WTC11 (cell line): ENCODE measurements around the gene JAZF1. TPM values are rescaled to one million over a fixed set of nuclear protein-coding genes. Genes with fewer than 3 reads are reported as not detected.

Source experiments
- ATAC-seq: fragments of 200-7000 bp; cut with Tn5 transposase; 2 replicates; pipeline ENCODE4 v1.10.0; 2021; ENCODE audit warnings: mild to moderate bottlenecking, moderate library complexity
- CTCF ChIA-PET: fragments of 300-600 bp; sonication (Branson Sonifier 250); formaldehyde crosslinking; loops from one replicate; lab custom pipeline; 2021; ENCODE audit warnings: antibody characterized with exemption; lab: Charles Lee
- POLR2A ChIA-PET: fragments of 350-600 bp; sonication (Branson Sonifier 250); formaldehyde crosslinking; loops from one replicate; lab custom pipeline; 2021; ENCODE audit warnings: antibody characterized with exemption; lab: Charles Lee
- DNase-seq: peaks from one replicate; pipeline ENCODE4 v3.0.0; 2021; ENCODE audit warnings: low spot score
- H3K27ac Mint-ChIP-seq: 2 replicates; pipeline ENCODE4 v1.8.0; 2021; ENCODE audit warnings: mixed read lengths
- H3K27me3 Mint-ChIP-seq: 2 replicates; pipeline ENCODE4 v1.8.0; 2021; ENCODE audit warnings: low read depth, mild to moderate bottlenecking, moderate library complexity, mixed read lengths
- H3K36me3 Mint-ChIP-seq: 2 replicates; pipeline ENCODE4 v1.8.0; 2021; ENCODE audit warnings: mixed read lengths
- H3K4me1 Mint-ChIP-seq: 2 replicates; pipeline ENCODE4 v1.8.0; 2022; ENCODE audit warnings: mixed read lengths
- H3K4me3 Mint-ChIP-seq: 2 replicates; pipeline ENCODE4 v1.8.0; 2021; ENCODE audit warnings: mild to moderate bottlenecking, moderate library complexity, mixed read lengths
- H3K9me3 Mint-ChIP-seq: 2 replicates; pipeline ENCODE4 v1.8.0; 2021; ENCODE audit warnings: mixed read lengths
- ATF1 ChIP-seq: sonication (generic); formaldehyde crosslinking; IDR thresholded peaks from 2 replicates; pipeline ENCODE4 v1.8.1; 2023; ENCODE audit warnings: mild to moderate bottlenecking, moderate library complexity, missing genetic modification reagents
- CBFB ChIP-seq: sonication (generic); formaldehyde crosslinking; IDR thresholded peaks from 2 replicates; pipeline ENCODE4 v1.8.1; 2022; ENCODE audit warnings: mild to moderate bottlenecking, low read depth, missing genetic modification reagents
- E2F5 ChIP-seq: sonication (generic); formaldehyde crosslinking; IDR thresholded peaks from 2 replicates; pipeline ENCODE4 v1.8.1; 2022; ENCODE audit warnings: mild to moderate bottlenecking, moderate library complexity, missing genetic modification reagents
- FOXP1 ChIP-seq: sonication (generic); formaldehyde crosslinking; IDR thresholded peaks from 2 replicates; pipeline ENCODE4 v1.8.0; 2022; ENCODE audit warnings: missing genetic modification reagents, mild to moderate bottlenecking, moderate library complexity, borderline replicate concordance
- GTF2I ChIP-seq: fragments of 250-450 bp; sonication (Bioruptor Pico); conservative IDR thresholded peaks from 2 replicates; pipeline ENCODE4 v1.4.0; 2021; ENCODE audit warnings: mild to moderate bottlenecking
- HMGA2 ChIP-seq: fragments of 250-450 bp; sonication (Bioruptor Pico); IDR thresholded peaks from 2 replicates; pipeline ENCODE4 v1.4.0; 2021; ENCODE audit warnings: mild to moderate bottlenecking, moderate library complexity
- MYBL2 ChIP-seq: sonication (generic); formaldehyde crosslinking; IDR thresholded peaks from 2 replicates; pipeline ENCODE4 v1.8.1; 2023; ENCODE audit warnings: mild to moderate bottlenecking, moderate library complexity, missing genetic modification reagents
- NFE2L1 ChIP-seq: sonication (generic); formaldehyde crosslinking; IDR thresholded peaks from 2 replicates; pipeline ENCODE4 v1.8.1; 2023; ENCODE audit warnings: missing genetic modification reagents
- NR2C2 ChIP-seq: sonication (generic); formaldehyde crosslinking; IDR thresholded peaks from 2 replicates; pipeline ENCODE4 v1.8.0; 2022; ENCODE audit warnings: mild to moderate bottlenecking, missing genetic modification reagents
- NR3C1 ChIP-seq: sonication (generic); formaldehyde crosslinking; conservative IDR thresholded peaks from 2 replicates; pipeline ENCODE4 v1.8.1; 2023; ENCODE audit warnings: low read depth, mild to moderate bottlenecking, missing genetic modification reagents
- PRDM15 ChIP-seq: sonication (generic); formaldehyde crosslinking; IDR thresholded peaks from 2 replicates; pipeline ENCODE4 v1.8.0; 2022; ENCODE audit warnings: missing genetic modification reagents
- SMAD3 ChIP-seq: sonication (generic); formaldehyde crosslinking; IDR thresholded peaks from 2 replicates; pipeline ENCODE4 v1.8.0; 2022; ENCODE audit warnings: missing genetic modification reagents, mild to moderate bottlenecking, borderline replicate concordance
- SP1 ChIP-seq: sonication (generic); formaldehyde crosslinking; conservative IDR thresholded peaks from 2 replicates; pipeline ENCODE4 v1.8.1; 2022; ENCODE audit warnings: missing genetic modification reagents
- TP53 ChIP-seq: sonication (generic); formaldehyde crosslinking; IDR thresholded peaks from 2 replicates; pipeline ENCODE4 v1.8.1; 2023; ENCODE audit warnings: mild to moderate bottlenecking, missing genetic modification reagents
- ZNF317 ChIP-seq: sonication (generic); formaldehyde crosslinking; IDR thresholded peaks from 2 replicates; pipeline ENCODE4 v1.8.1; 2023; ENCODE audit warnings: low read depth, mild to moderate bottlenecking, moderate library complexity, missing genetic modification reagents, borderline replicate concordance
- ZNF396 ChIP-seq: fragments of 250-450 bp; sonication (Bioruptor Pico); IDR thresholded peaks from 2 replicates; pipeline ENCODE4 v1.8.0; 2021; ENCODE audit warnings: mild to moderate bottlenecking, moderate library complexity, borderline replicate concordance
- total RNA-seq: library from RNA; stranded (reverse); gene quantifications from 3 replicates; pipeline ENCODE4 v1.2.3, GENCODE V29; 2021
- TF ChIP-seq, protein P1 (sequence below): sonication (generic); formaldehyde crosslinking; IDR thresholded peaks from 2 replicates; pipeline ENCODE4 v1.8.0; 2023; ENCODE audit warnings: missing genetic modification reagents, mild to moderate bottlenecking, borderline replicate concordance
- TF ChIP-seq, protein P2 (sequence below): sonication (generic); formaldehyde crosslinking; IDR thresholded peaks from 2 replicates; pipeline ENCODE4 v1.8.0; 2023; ENCODE audit warnings: mild to moderate bottlenecking, missing genetic modification reagents
- TF ChIP-seq, protein P3 (sequence below): sonication (generic); formaldehyde crosslinking; IDR thresholded peaks from 2 replicates; pipeline ENCODE4 v1.8.0; 2022; ENCODE audit warnings: mild to moderate bottlenecking, missing genetic modification reagents

Gene JAZF1
- total RNA-seq, 1 experiment from 2014 or later, result 19.0 TPM

- ChIA-PET POLR2A (no interaction called here), CTCF (no interaction called here)
Observed at GRCh38 chr7:27963056-27963455, 217.5 kb downstream of the JAZF1 start.

GRCh38 chr7:27962273-27962672, 218.3 kb downstream of the JAZF1 start:
- ChIA-PET POLR2A (no interaction called here), CTCF (no interaction called here)
- no peak for DNase-seq
- Mint-ChIP-seq H3K4me1 (no peaks in the 10 kb centered on the region), H3K27me3 (no peaks in the 10 kb centered on the region), H3K4me3 (no peak overlapping the region), H3K27ac (no peak overlapping the region), H3K9me3 (no peaks in the 10 kb centered on the region), H3K36me3 (no peaks in the 10 kb centered on the region)
- ATAC-seq, result no peak
- TF ChIP-seq ZNF396 (CRISPR knock-in tag) (no peak), ZNF317 (CRISPR knock-in tag) (no peak), GTF2I (CRISPR knock-in tag) (no peak), MYBL2 (CRISPR knock-in tag) (no peak)
- TF ChIP-seq, protein P1, sequence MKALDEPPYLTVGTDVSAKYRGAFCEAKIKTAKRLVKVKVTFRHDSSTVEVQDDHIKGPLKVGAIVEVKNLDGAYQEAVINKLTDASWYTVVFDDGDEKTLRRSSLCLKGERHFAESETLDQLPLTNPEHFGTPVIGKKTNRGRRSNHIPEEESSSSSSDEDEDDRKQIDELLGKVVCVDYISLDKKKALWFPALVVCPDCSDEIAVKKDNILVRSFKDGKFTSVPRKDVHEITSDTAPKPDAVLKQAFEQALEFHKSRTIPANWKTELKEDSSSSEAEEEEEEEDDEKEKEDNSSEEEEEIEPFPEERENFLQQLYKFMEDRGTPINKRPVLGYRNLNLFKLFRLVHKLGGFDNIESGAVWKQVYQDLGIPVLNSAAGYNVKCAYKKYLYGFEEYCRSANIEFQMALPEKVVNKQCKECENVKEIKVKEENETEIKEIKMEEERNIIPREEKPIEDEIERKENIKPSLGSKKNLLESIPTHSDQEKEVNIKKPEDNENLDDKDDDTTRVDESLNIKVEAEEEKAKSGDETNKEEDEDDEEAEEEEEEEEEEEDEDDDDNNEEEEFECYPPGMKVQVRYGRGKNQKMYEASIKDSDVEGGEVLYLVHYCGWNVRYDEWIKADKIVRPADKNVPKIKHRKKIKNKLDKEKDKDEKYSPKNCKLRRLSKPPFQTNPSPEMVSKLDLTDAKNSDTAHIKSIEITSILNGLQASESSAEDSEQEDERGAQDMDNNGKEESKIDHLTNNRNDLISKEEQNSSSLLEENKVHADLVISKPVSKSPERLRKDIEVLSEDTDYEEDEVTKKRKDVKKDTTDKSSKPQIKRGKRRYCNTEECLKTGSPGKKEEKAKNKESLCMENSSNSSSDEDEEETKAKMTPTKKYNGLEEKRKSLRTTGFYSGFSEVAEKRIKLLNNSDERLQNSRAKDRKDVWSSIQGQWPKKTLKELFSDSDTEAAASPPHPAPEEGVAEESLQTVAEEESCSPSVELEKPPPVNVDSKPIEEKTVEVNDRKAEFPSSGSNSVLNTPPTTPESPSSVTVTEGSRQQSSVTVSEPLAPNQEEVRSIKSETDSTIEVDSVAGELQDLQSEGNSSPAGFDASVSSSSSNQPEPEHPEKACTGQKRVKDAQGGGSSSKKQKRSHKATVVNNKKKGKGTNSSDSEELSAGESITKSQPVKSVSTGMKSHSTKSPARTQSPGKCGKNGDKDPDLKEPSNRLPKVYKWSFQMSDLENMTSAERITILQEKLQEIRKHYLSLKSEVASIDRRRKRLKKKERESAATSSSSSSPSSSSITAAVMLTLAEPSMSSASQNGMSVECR (CRISPR knock-in tag), result no peak

More at GRCh38 chr7:27963056-27963455, 217.5 kb downstream of the JAZF1 start:
- no peak for TF ChIP-seq HMGA2
- TF ChIP-seq, protein P2, sequence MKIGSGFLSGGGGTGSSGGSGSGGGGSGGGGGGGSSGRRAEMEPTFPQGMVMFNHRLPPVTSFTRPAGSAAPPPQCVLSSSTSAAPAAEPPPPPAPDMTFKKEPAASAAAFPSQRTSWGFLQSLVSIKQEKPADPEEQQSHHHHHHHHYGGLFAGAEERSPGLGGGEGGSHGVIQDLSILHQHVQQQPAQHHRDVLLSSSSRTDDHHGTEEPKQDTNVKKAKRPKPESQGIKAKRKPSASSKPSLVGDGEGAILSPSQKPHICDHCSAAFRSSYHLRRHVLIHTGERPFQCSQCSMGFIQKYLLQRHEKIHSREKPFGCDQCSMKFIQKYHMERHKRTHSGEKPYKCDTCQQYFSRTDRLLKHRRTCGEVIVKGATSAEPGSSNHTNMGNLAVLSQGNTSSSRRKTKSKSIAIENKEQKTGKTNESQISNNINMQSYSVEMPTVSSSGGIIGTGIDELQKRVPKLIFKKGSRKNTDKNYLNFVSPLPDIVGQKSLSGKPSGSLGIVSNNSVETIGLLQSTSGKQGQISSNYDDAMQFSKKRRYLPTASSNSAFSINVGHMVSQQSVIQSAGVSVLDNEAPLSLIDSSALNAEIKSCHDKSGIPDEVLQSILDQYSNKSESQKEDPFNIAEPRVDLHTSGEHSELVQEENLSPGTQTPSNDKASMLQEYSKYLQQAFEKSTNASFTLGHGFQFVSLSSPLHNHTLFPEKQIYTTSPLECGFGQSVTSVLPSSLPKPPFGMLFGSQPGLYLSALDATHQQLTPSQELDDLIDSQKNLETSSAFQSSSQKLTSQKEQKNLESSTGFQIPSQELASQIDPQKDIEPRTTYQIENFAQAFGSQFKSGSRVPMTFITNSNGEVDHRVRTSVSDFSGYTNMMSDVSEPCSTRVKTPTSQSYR (CRISPR knock-in tag), result no peak
- no peak for TF ChIP-seq SMAD3
- no peak for TF ChIP-seq ATF1 (CRISPR knock-in tag)
- TF ChIP-seq PRDM15 (CRISPR knock-in tag), result no peak
- TF ChIP-seq CBFB (CRISPR knock-in tag), result no peak
- TF ChIP-seq NR2C2 (CRISPR knock-in tag), result no peak
- TF ChIP-seq SP1 (CRISPR knock-in tag), result no peak
- no peak for TF ChIP-seq TP53
- TF ChIP-seq NR3C1 (CRISPR knock-in tag), result no peak
- TF ChIP-seq, protein P3, sequence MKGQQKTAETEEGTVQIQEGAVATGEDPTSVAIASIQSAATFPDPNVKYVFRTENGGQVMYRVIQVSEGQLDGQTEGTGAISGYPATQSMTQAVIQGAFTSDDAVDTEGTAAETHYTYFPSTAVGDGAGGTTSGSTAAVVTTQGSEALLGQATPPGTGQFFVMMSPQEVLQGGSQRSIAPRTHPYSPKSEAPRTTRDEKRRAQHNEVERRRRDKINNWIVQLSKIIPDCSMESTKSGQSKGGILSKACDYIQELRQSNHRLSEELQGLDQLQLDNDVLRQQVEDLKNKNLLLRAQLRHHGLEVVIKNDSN, result no peak
- no peak for TF ChIP-seq FOXP1 (CRISPR knock-in tag)
- no peak for TF ChIP-seq ZNF317 (CRISPR knock-in tag)
- TF ChIP-seq E2F5 (CRISPR knock-in tag), result no peak
- TF ChIP-seq NFE2L1 (CRISPR knock-in tag), result no peak
- H3K4me1 Mint-ChIP-seq, result no peaks in the 10 kb centered on the region
- ATAC-seq, result no peak
- no peaks in the 10 kb centered on the region for H3K9me3 Mint-ChIP-seq
- no peak overlapping the region for H3K27ac Mint-ChIP-seq
- H3K36me3 Mint-ChIP-seq, result no peaks in the 10 kb centered on the region
- DNase-seq, result no peak
- H3K27me3 Mint-ChIP-seq, result no peaks in the 10 kb centered on the region
- H3K4me3 Mint-ChIP-seq, result no peak overlapping the region
